Measurements from ENCODE around the gene POSTN. TPM values are rescaled to one million over a fixed set of nuclear protein-coding genes. Genes with fewer than 3 reads are reported as not detected.

The POSTN gene
- total and polyA plus RNA-seq, 4 experiments from 2014 or later: not detected

- Histone ChIP-seq H3K27ac (ENCODE audit: low read depth, low read length) (no peak overlapping the region), H3K9me3 (ENCODE audit: control insufficient read depth in 1 of 2, low read length in 2 of 2) (no peaks in the 10 kb centered on the region), H3K27me3 (ENCODE audit: insufficient read depth, low read length) (no peaks in the 10 kb centered on the region), H3K4me3 (ENCODE audit: low read length in 2 of 2) (no peak overlapping the region), H3K4me1 (ENCODE audit: insufficient read depth, low read length) (no peaks in the 10 kb centered on the region), H3K36me3 (ENCODE audit: insufficient read depth, low read length) (no peaks in the 10 kb centered on the region)
- ChIA-PET CTCF (ENCODE audit: partially characterized antibody) (no interaction called here), POLR2A (ENCODE audit: partially characterized antibody) (no interaction called here)
- Mint-ChIP-seq H3K4me1 (no peaks in the 10 kb centered on the region), H3K4me3 (no peak overlapping the region), H3K27me3 (no peaks in the 10 kb centered on the region), H3K27ac (no peak overlapping the region), H3K36me3 (no peaks in the 10 kb centered on the region), H3K9me3 (peaks cover 0 to 7% (median 2%) of the 10 kb centered on the region in 8 donors)
- DNase-seq: no peak
- intact Hi-C loops (cut with micrococcal nuclease): no loop called here
Observed at GRCh38 chr13:37632294-37632693, 33.7 kb upstream of the POSTN start.

- Histone ChIP-seq H3K36me3 (ENCODE audit: insufficient read depth, low read length) (no peaks in the 10 kb centered on the region), H3K4me1 (ENCODE audit: insufficient read depth, low read length) (no peaks in the 10 kb centered on the region), H3K9me3 (ENCODE audit: control insufficient read depth in 1 of 2, low read length in 2 of 2) (no peaks in the 10 kb centered on the region), H3K27me3 (ENCODE audit: insufficient read depth, low read length) (no peaks in the 10 kb centered on the region), H3K27ac (ENCODE audit: low read depth, low read length) (no peak overlapping the region), H3K4me3 (ENCODE audit: low read length in 2 of 2) (no peak overlapping the region)
- H3K4me1 Mint-ChIP-seq: no peaks in the 10 kb centered on the region
- H3K36me3 Mint-ChIP-seq: no peaks in the 10 kb centered on the region
- no peak overlapping the region for H3K27ac Mint-ChIP-seq
- CTCF ChIA-PET (ENCODE audit: partially characterized antibody): no interaction called here
- peaks cover 0 to 12% (median 2%) of the 10 kb centered on the region in 8 donors for H3K9me3 Mint-ChIP-seq
- intact Hi-C loops (cut with micrococcal nuclease): no loop called here
- DNase-seq: no peak
- no peak overlapping the region for H3K4me3 Mint-ChIP-seq
- POLR2A ChIA-PET (ENCODE audit: partially characterized antibody): no interaction called here
- no peaks in the 10 kb centered on the region for H3K27me3 Mint-ChIP-seq
Observed at GRCh38 chr13:37627428-37627827, 28.9 kb upstream of the POSTN start.

- no peaks in the 10 kb centered on the region for H3K4me1 Mint-ChIP-seq
- no peak overlapping the region for H3K4me3 Mint-ChIP-seq
- ChIA-PET POLR2A (ENCODE audit: partially characterized antibody) (no interaction called here), CTCF (ENCODE audit: partially characterized antibody) (no interaction called here)
- H3K27me3 Mint-ChIP-seq: no peaks in the 10 kb centered on the region
- H3K4me3 ChIP-seq (ENCODE audit: low read length in 2 of 2): no peak overlapping the region
- no peaks in the 10 kb centered on the region for H3K9me3 ChIP-seq (ENCODE audit: control insufficient read depth in 1 of 2, low read length in 2 of 2)
- intact Hi-C loops (cut with micrococcal nuclease): no loop called here
- no peak overlapping the region for H3K27ac Mint-ChIP-seq
- no peak overlapping the region for H3K27ac ChIP-seq (ENCODE audit: low read depth, low read length)
- H3K9me3 Mint-ChIP-seq: peaks cover 0 to 10% (median 2%) of the 10 kb centered on the region in 8 donors
- DNase-seq: no peak
- H3K36me3 ChIP-seq (ENCODE audit: insufficient read depth, low read length): no peaks in the 10 kb centered on the region
- H3K4me1 ChIP-seq (ENCODE audit: insufficient read depth, low read length): no peaks in the 10 kb centered on the region
- no peaks in the 10 kb centered on the region for H3K36me3 Mint-ChIP-seq
- no peaks in the 10 kb centered on the region for H3K27me3 ChIP-seq (ENCODE audit: insufficient read depth, low read length)
Observed at GRCh38 chr13:37621811-37622361, 23.3 kb upstream of the POSTN start.

- ChIA-PET POLR2A (ENCODE audit: partially characterized antibody) (no interaction called here), CTCF (ENCODE audit: partially characterized antibody) (no interaction called here)
- H3K9me3 ChIP-seq (ENCODE audit: control insufficient read depth in 1 of 2, low read length in 2 of 2): no peaks in the 10 kb centered on the region
- Mint-ChIP-seq H3K4me3 (no peak overlapping the region), H3K36me3 (no peaks in the 10 kb centered on the region), H3K27ac (no peak overlapping the region), H3K27me3 (no peaks in the 10 kb centered on the region), H3K9me3 (peaks cover 0 to 8% (median 3%) of the 10 kb centered on the region in 8 donors), H3K4me1 (no peaks in the 10 kb centered on the region)
- H3K4me1 ChIP-seq (ENCODE audit: insufficient read depth, low read length): no peaks in the 10 kb centered on the region
- H3K27ac ChIP-seq (ENCODE audit: low read depth, low read length): no peak overlapping the region
- no peaks in the 10 kb centered on the region for H3K36me3 ChIP-seq (ENCODE audit: insufficient read depth, low read length)
- no peak overlapping the region for H3K4me3 ChIP-seq (ENCODE audit: low read length in 2 of 2)
- no peak for DNase-seq
- H3K27me3 ChIP-seq (ENCODE audit: insufficient read depth, low read length): no peaks in the 10 kb centered on the region
- intact Hi-C loops (cut with micrococcal nuclease): no loop called here
Observed at GRCh38 chr13:37618554-37618953, 20.0 kb upstream of the POSTN start.

GRCh38 chr13:37617173-37617572, 18.6 kb upstream of the POSTN start:
- no peak overlapping the region for H3K4me3 ChIP-seq (ENCODE audit: low read length in 2 of 2)
- no peak overlapping the region for H3K27ac ChIP-seq (ENCODE audit: low read depth, low read length)
- intact Hi-C loops (cut with micrococcal nuclease): no loop called here
- POLR2A ChIA-PET (ENCODE audit: partially characterized antibody): no interaction called here
- H3K36me3 ChIP-seq (ENCODE audit: insufficient read depth, low read length): no peaks in the 10 kb centered on the region
- no peak overlapping the region for H3K27ac Mint-ChIP-seq
- no peaks in the 10 kb centered on the region for H3K4me1 Mint-ChIP-seq
- H3K27me3 ChIP-seq (ENCODE audit: insufficient read depth, low read length): no peaks in the 10 kb centered on the region
- H3K36me3 Mint-ChIP-seq: no peaks in the 10 kb centered on the region
- H3K9me3 ChIP-seq (ENCODE audit: control insufficient read depth in 1 of 2, low read length in 2 of 2): no peaks in the 10 kb centered on the region
- H3K4me1 ChIP-seq (ENCODE audit: insufficient read depth, low read length): no peaks in the 10 kb centered on the region
- H3K4me3 Mint-ChIP-seq: no peak overlapping the region
- CTCF ChIA-PET (ENCODE audit: partially characterized antibody): no interaction called here
- H3K27me3 Mint-ChIP-seq: no peaks in the 10 kb centered on the region
- no peak for DNase-seq
- peaks cover 0 to 5% (median 3%) of the 10 kb centered on the region in 8 donors for H3K9me3 Mint-ChIP-seq

- Histone ChIP-seq H3K4me3 (ENCODE audit: low read length in 2 of 2) (no peak overlapping the region), H3K27ac (ENCODE audit: low read depth, low read length) (no peak overlapping the region), H3K36me3 (ENCODE audit: insufficient read depth, low read length) (no peaks in the 10 kb centered on the region), H3K4me1 (ENCODE audit: insufficient read depth, low read length) (no peaks in the 10 kb centered on the region), H3K27me3 (ENCODE audit: insufficient read depth, low read length) (no peaks in the 10 kb centered on the region), H3K9me3 (ENCODE audit: control insufficient read depth in 1 of 2, low read length in 2 of 2) (no peaks in the 10 kb centered on the region)
- H3K27ac Mint-ChIP-seq: no peak overlapping the region
- no peaks in the 10 kb centered on the region for H3K4me1 Mint-ChIP-seq
- no peaks in the 10 kb centered on the region for H3K27me3 Mint-ChIP-seq
- POLR2A ChIA-PET (ENCODE audit: partially characterized antibody): no interaction called here
- no peak for DNase-seq
- H3K4me3 Mint-ChIP-seq: no peak overlapping the region
- CTCF ChIA-PET (ENCODE audit: partially characterized antibody): no interaction called here
- H3K36me3 Mint-ChIP-seq: no peaks in the 10 kb centered on the region
- intact Hi-C loops (cut with micrococcal nuclease): no loop called here
- peaks cover 0 to 4% (median 3%) of the 10 kb centered on the region in 8 donors for H3K9me3 Mint-ChIP-seq
Observed at GRCh38 chr13:37616131-37616530, 17.6 kb upstream of the POSTN start.

- Mint-ChIP-seq H3K4me1 (no peaks in the 10 kb centered on the region), H3K27me3 (no peaks in the 10 kb centered on the region), H3K36me3 (no peaks in the 10 kb centered on the region), H3K9me3 (peaks cover 0 to 3% (median 0%) of the 10 kb centered on the region in 8 donors), H3K27ac (no peak overlapping the region), H3K4me3 (no peak overlapping the region)
- DNase-seq: no peak
- Histone ChIP-seq H3K4me1 (ENCODE audit: insufficient read depth, low read length) (no peaks in the 10 kb centered on the region), H3K36me3 (ENCODE audit: insufficient read depth, low read length) (no peaks in the 10 kb centered on the region), H3K4me3 (ENCODE audit: low read length in 2 of 2) (no peak overlapping the region), H3K27me3 (ENCODE audit: insufficient read depth, low read length) (no peaks in the 10 kb centered on the region), H3K9me3 (ENCODE audit: control insufficient read depth in 1 of 2, low read length in 2 of 2) (no peaks in the 10 kb centered on the region), H3K27ac (ENCODE audit: low read depth, low read length) (no peak overlapping the region)
- intact Hi-C loops (cut with micrococcal nuclease): no loop called here
- POLR2A ChIA-PET (ENCODE audit: partially characterized antibody): no interaction called here
- CTCF ChIA-PET (ENCODE audit: partially characterized antibody): no interaction called here
Observed at GRCh38 chr13:37615276-37615675, 16.7 kb upstream of the POSTN start.

GRCh38 chr13:37613638-37614037, 15.1 kb upstream of the POSTN start:
- CTCF ChIA-PET (ENCODE audit: partially characterized antibody): no interaction called here

More at GRCh38 chr13:37613638-37614037, 15.1 kb upstream of the POSTN start:
- H3K9me3 ChIP-seq (ENCODE audit: control insufficient read depth in 1 of 2, low read length in 2 of 2): no peaks in the 10 kb centered on the region
- H3K4me3 ChIP-seq (ENCODE audit: low read length in 2 of 2): no peak overlapping the region
- no peaks in the 10 kb centered on the region for H3K27me3 ChIP-seq (ENCODE audit: insufficient read depth, low read length)
- DNase-seq: no peak
- H3K9me3 Mint-ChIP-seq: peaks cover 0 to 3% (median 0%) of the 10 kb centered on the region in 8 donors
- no peak overlapping the region for H3K4me3 Mint-ChIP-seq
- H3K27me3 Mint-ChIP-seq: no peaks in the 10 kb centered on the region
- POLR2A ChIA-PET (ENCODE audit: partially characterized antibody): no interaction called here
- intact Hi-C loops (cut with micrococcal nuclease): no loop called here
- H3K4me1 Mint-ChIP-seq: no peaks in the 10 kb centered on the region
- no peaks in the 10 kb centered on the region for H3K4me1 ChIP-seq (ENCODE audit: insufficient read depth, low read length)
- H3K36me3 Mint-ChIP-seq: no peaks in the 10 kb centered on the region
- H3K27ac ChIP-seq (ENCODE audit: low read depth, low read length): no peak overlapping the region
- no peaks in the 10 kb centered on the region for H3K36me3 ChIP-seq (ENCODE audit: insufficient read depth, low read length)
- no peak overlapping the region for H3K27ac Mint-ChIP-seq

Data from CD4-positive, alpha-beta memory T cell (primary cell).